Adrenal gland (tissue), 5 donors: Measurements from ENCODE around the gene PPT2.
A peak's percentile ranks its signal among the peaks of the same experiment; 100 is the strongest.

Experiments used
- CTCF ChIP-seq, 6 experiments: fragments of 450-650 bp in 4 of 6; fragments of 200-600 bp in 2 of 6; sonication (generic) in 1 of 6; IDR thresholded peaks; 1 replicate in 5 of 6; 2 replicates in 1 of 6; pipeline versions ENCODE4 v1.5.1 to v1.8.0; 2016 to 2021; ENCODE audit warnings: antibody characterized with exemption in 6 of 6, mild to moderate bottlenecking in 2 of 6, moderate library complexity in 1 of 6
- POLR2A ChIP-seq, 2 donors: fragments of 450-650 bp; IDR thresholded peaks; one replicate each; pipeline ENCODE4 v1.6.1; 2017; ENCODE audit warnings: antibody characterized with exemption in 2 of 2, mild to moderate bottlenecking in 2 of 2, moderate library complexity in 1 of 2
- donor health status: DM: no; HTN: no; CAD: no.

GRCh38 chr6:32113386-32114352, 40.3 kb upstream of the PPT2 start:
- peak in 5 of 6 experiments; percentile 45 to 64 (median 54) for TF ChIP-seq CTCF (IDR thresholded peaks at IDR 0.05)
- no peak for TF ChIP-seq POLR2A (IDR thresholded peaks at IDR 0.05)
